ENCODE data around the gene LCN6.
"Not testable (repeated sequence)": the region's sequence is repeated elsewhere in the genome, so short reads cannot be mapped to it uniquely, and the experiment has no call there.

Gene LCN6

DNA sequence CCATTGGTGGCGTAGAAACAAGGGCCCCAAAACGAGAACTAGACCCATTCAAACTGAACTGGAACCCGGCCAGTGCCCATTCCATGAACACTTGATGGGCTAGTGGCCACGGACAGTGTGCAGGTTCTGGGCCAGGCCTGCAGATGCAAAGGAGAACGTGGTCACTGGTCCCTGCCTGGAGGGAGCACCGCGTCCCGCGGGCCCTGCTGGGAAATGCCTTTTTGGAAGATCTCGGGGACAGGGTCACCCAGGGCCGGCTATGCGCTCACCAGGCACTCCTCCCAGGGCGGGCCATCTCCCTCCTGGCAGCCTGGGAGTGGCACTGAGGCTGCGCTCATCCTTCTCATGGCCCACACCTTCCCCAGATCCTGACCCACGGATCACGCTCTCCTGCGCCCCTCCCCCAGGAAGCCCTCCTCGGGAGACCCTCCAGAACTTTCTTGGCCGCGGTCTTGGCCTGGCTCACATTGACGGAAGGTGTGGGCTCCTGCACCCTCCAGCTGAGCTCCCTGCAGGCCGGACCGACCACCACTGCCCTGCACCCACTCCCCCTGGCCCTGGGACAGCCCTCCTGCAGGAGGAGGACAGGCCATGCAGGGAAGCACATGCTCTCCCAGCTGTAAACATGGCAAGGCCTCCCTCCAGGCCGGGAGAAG, 38.7 kb downstream of the LCN6 start:
- DNase-seq (ENCODE audit: low read depth): no peak

DNA sequence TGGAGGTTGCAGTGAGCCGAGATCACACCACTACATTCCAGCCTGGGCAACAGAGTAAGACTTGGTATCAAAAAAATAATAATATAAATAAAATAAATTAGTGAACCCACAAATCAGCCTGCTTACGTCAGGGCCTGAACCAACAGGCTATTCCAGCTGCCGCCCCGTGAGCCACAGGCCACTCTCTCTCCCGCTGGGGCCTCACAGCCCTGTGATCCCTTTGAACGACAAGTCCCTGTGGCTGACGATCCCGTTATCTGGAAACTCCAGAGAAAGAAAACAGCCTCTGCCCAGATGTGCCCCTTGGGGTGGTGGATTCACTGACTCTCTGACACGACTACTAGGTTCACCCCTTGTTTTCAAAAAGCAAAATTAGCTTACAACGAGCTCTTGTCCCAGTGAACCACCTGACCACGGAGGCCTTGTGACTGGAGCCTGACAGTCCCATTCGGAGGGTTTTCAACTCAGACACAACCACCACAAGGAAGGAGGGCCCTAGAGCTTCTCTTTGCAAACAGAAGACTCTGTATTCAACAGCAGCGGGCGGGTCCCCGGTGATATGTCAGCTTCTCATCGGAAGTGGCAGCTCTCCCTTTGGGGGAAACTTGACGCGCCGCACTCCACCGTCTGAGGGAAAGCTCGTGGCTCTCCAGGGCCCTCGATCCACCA, 40.3 kb downstream of the LCN6 start:
- DNase-seq (ENCODE audit: low read depth): no peak

DNA sequence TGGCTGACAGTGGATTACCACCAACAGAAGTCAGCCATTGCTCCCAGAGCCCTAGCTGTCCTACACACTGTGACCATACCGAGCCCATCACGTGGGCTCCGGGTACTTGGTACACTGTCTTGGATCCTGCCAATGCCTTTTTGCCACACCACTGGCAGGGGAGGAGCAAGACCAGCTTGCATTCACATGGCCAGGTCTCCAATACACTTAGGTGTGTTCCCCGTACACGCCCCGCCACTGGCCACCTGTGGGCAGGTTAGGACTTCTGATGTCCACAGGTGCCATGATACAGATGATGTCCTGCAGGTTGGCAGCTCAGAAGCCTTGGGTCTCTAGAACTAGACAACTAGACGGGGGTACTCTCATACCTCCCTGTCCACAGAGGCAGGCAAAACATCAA, 41.3 kb downstream of the LCN6 start:
- DNase-seq (ENCODE audit: low read depth): no peak

DNA sequence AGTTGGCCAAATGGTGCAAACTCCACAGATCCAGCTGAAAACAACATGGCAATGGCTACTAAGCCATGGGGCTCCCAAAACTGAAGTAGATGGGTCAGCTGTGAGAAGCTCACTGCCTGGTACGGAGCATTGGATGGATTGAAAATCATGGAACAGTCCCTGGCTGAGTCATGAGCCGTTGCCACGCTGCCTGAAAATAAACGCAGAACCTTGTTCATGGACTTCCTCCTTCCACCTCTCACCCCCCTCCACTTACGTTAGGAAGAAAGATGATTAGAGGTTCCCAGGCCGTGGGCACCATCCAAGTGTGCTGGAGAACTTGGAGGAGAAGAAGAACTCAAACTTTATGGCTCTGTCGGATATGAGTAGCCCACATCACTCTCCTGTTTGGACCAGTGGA, 42.8 kb downstream of the LCN6 start:
- peak; percentile 83 for DNase-seq (ENCODE audit: low read depth)

DNA sequence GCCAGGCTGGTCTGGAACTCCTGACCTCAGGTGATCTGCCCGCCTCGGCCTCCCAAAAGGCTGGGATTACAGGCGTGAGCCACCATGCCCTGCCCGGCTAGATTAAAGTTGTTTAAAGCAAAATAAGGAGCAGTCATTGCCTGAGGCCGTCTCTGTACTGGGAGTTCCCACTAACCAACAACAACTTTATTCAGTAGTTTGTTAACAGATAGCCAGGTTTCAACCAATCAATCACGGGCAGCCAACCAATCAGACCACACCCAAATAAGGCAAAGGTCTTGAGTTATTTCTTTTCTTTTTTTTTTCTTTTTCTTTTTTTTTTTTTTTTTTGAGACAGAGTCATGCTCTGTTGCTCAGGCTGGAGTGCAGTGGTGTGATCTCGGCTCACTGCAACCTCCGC, 43.6 kb downstream of the LCN6 start:
- DNase-seq (ENCODE audit: low read depth): not testable (repeated sequence)

DNA sequence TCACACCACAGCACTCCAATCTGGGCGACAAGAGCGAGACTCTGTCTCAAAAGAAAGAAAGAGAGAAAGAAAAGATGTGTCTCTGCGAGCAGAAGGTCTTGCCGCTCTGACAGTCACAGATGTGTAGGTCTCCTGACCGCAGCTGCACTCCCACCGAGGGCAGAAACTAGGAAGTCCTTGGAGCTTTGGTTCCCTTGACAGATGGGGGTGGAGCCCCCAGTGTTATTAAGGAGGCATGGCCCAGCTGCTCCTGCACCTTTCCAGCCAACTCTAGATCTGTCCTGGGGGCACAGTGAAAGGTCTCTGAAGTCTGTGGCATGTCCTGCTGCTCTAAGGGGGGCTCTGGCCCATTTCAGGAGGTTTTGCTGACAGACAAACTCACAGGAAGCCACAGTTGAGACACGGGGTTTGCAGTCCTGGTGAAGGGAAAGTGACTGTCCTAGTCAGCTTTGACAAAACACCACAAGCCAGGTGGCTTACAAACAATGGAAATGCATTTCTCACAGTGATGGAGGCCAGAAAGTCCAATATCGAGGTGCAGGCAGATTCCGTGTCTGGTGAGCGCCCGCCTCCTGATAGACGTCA, 45.0 kb downstream of the LCN6 start:
- DNase-seq (ENCODE audit: low read depth): no peak

DNA sequence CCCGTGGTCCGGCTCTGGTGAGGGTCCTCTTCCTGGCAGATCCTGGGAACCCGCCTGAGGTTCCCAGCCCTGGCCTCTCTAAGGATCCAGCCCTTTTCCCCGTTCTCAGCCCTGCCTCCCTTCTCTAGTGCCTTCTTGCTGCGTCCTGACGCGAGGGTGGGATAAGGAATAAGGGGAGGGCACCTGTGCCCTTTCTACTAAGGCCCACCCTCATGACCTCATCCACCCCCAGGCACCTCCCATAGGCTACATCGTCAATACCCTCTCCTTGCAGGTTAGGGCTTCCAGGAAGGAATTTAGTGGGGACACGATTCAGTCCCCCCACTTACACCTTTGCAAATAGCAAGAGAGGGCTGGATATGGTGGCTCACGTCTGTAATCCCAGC, 46.7 kb downstream of the LCN6 start:
- DNase-seq (ENCODE audit: low read depth): no peak

DNA sequence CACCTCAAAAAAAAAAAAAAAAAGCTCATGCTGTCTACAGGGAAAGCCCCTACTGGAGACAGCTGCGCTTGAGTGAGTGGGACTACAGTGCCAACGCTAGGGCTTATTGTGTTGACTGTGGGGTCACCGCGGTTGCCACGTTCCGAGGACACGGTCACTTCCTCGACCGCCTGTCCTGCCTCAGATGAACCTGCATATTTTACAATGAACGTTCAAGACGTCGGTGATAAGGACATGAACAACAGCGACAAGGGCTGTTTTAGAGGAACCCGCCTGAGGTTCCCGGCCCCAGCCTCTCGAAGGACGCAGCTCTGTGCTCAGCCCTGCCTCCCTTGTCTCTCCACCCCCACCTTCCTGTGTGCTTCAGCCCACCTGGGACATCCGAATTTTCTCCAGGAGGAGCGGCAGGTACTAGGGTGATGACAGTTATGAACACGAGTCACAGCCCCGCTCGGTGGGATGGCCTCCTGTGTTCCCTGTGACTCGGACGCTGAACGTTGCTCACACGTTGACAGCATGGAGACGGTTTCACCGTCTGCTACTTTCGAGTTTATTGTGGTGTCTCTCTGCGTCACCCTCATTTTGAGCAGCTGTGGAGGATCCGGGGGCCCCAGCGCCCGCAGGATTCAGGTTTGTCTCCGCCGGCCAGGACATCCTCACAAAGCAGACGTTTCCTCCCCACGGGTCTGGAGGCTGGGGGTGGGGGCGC, 47.2 kb downstream of the LCN6 start:
- DNase-seq (ENCODE audit: low read depth): no peak

DNA sequence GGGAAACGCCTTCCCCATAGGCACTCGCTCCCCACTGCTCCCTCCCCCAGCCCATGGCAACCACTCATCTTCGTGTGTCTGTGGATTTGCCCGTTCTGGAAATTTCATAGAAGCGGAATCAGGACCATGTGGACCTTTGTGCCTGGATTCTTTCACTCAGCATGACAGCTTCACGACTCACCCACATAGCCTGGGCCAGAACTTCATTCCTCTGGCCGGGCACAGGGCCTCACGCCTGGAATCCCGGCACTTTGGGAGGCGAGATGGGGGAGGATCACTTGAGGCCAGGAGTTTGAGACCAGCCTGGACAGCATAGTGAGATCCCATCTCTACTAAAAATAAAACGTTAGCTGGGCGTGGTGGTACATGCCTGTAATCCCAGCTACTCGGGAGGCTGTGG, 48.0 kb downstream of the LCN6 start:
- peak; percentile 61 for DNase-seq (ENCODE audit: low read depth)

DNA sequence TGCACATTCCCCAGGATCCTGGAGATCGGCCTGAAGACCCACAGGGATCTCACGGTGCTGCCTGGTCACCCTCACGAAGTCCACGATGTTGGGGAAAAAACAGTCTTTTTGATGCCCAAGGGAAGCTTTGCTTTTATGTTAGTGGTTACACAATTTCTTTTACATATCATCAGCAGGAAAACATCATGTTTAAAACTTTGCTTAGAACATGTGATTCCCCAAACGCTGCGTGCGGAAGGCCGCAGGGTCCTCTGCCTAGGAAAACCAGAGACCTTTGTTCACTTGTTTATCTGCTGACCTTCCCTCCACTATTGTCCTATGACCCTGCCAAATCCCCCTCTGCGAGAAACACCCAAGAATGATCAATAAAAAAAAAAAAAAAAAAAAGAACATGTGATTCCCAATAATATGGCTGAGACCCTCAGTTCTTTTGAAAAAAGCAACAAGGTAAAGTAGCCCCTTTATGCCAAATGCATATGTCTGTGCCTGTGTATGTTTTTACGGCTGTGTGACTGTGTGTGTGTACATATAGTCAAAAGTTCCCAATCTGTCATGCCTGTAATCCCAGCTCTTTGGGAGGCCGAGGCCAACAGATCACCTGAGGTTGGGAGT, 49.6 kb downstream of the LCN6 start:
- no peak for DNase-seq (ENCODE audit: low read depth)

DNA sequence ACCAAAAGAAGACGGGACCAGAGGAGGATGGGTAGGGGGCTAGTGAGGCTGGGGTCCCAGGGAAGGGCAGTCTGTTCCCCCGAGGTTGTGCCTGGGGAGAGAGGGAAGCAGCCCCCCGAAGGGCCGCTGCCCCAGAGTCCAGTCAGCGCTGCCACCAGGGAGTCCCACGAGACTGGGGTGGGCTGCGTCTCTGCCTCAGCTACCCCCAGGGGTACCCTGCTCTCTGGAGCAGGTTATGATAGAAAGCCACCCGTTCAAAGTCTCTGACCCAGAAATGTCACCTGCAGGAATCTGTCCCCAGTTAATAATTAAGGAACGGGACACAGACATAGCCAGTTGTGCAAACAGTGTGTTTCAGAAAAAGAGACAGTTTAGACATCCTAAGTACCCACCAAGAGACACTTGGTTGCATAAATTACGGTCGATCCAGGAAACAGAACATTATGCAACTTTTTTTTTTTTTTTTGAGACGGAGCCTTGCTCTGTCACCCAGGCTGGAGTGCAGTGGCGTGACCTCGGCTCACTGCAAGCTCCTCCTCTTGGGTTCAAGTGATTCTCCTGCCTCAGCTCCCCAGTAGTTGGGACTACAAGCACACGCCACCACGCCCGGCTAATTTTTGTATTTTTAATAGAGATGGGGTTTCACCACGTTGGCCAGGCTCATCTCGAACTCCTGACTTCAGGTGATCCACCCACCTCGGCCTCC, 50.4 kb downstream of the LCN6 start:
- no peak for DNase-seq (ENCODE audit: low read depth)

DNA sequence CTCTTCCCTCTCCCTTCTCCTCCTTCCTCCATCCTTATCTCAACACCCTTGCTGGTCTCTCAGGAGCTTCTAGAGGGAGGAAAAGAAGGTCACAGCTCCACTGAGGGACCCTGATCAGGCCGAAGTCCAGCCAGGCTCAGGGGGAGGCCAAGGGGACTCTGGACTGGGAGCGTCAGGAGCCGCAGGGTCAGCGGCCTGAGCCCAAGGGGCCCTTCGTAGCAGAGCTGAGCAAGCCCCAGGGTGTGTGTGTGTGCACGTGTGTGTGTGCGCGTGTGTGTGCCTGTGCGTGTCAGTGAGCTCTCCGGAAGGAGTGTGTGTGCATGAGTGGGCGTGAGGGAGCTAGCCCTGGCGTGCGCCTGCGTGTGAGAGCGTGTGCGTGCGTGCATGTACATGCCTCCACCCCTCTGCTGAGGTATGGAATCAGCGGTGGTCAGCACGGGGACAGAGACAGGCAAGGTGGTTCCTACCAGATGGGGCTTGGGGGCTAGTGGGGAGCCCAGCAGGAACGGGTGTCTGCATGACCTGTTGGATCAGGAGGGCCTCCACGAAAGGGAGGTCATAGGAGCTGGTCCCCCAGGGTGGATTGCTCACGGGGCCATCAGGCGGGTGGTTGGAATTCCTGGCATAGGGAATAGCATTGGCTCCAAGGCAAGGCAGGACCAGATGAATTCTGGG, 51.0 kb downstream of the LCN6 start:
- no peak for DNase-seq (ENCODE audit: low read depth)

DNA sequence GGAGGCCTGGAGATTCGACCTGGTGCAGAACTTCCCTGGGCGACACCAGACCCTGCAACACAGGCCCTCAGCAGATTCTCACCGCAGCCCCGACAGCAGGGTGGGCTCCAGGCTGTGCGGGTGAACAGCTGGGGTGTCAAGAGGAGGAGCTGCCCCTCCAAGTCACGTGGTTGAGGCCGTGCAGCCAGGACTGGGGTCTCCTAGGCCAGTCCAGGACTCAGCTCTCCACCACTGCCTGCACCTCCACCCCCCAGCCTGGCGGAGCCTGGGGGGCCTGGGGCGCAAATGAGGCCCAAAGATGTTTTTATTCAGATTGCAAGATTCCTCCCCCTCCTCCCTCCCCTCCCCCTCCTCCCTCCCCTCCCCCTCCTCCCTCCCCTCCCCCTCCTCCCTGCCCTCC, 51.8 kb downstream of the LCN6 start:
- no peak for DNase-seq (ENCODE audit: low read depth)

DNA sequence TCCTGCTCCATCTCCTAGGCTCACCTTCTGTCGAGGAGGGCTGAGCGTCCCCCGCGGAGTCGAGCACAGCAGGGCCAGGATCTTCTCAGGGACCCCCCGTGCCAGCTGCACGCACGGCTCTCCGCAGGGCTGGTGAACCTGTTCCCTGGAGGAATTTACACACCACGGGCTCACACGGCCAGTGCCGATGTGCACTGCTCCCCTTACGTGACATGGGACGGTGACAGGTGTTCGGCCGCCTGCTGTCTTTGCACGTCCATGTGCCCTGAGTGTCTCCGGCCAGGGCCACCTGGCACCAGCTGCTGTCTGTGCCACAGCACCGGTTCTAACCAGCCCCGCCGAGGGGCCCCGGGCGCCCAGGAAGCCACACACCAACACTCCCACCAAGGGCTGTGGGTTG, 52.4 kb downstream of the LCN6 start:
- no peak for DNase-seq (ENCODE audit: low read depth)

DNA sequence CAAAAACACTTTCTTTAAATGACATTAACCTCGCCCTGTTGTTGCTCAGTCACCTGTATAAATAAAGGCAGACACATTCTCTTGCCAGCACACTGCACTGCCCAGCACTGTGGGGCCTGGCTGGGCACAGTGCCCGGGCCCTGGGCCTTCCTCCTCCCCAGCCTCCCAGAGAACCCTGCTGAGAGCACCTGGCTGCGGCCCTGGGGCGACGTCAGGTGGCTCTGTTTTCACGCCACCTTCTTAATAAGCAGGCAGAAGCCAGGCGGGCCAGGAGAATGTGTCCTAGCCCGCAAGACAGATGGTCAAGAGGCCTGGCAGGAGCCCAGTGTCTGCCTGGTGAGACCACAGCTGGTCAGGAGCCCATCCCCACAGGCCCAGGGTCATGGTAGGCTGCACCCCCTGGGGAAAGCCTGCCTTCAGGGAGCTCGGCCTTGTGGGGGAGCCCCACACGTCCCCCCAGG, 52.9 kb downstream of the LCN6 start:
- no peak for DNase-seq (ENCODE audit: low read depth)

DNA sequence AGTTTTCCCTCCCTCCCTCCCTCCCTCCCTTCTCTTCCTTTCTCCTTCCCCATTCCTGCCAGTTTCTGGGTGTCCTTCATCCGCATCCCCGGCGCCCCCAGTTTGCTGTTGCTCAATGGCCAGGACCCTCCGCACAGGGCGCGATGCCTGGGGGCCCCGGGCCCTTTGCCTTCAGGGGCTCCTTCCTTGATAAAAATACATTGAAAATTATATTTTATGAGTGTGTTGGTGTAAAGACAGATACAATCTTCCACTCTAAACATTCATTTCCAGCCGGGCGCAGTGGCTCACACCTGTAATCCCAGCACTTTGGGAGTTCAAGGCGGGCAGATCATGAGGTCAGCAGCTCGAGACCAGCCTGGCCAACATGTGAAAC, 53.5 kb downstream of the LCN6 start:
- DNase-seq (ENCODE audit: low read depth): no peak

DNA sequence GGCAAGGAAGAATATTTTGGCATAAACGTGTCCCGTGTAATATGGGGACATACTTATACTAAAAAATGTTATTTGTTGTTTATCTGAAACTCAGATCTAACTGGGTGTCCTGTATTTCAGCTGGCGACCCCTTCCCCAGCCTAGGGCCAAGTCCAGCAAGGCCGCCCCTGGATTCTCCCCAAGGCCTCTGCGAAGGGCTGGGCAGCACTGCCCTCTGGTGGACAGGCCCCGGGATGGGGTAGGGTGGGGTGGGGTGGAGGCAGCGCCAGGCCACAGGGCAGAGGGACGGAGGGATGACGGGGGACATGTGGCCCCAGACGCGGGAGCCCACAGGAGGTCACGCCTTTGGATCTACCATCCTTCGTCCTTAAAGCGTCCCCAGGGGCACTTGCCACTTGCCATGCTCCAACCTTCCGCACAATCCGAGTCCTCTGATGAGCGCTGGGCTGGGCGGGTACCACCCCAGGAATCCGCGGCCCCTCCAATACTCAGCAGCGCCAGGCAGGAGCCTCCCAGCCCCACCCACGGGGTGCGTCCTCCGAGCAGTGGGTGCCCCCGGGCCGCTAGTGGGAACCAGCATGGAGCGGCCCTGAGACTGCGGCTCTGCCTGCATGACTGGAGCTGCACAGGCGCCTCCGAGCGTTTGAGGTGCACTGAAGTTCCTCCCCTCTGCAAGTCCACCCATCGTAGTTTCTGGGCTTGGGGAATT, 54.0 kb downstream of the LCN6 start:
- peak; percentile 18 for DNase-seq (ENCODE audit: low read depth)

All from amniotic epithelial cell (primary cell).